Naive thymus-derived CD4-positive, alpha-beta T cell (primary cell): ENCODE results near the gene RBP5. TPM values are rescaled to one million over a fixed set of nuclear protein-coding genes. Genes with fewer than 3 reads are reported as not detected.

ENCODE experiments used
- ATAC-seq: fragments of 150-1000 bp; cut with Tn5 transposase; 2 replicates; pipeline ENCODE4 v1.10.0; 2021; ENCODE audit warnings: mild to moderate bottlenecking, moderate library complexity
- CTCF ChIA-PET: fragments of 350-600 bp; sonication (Branson Sonifier 250); formaldehyde crosslinking; loops from one replicate; lab custom pipeline; 2021; ENCODE audit warnings: antibody characterized with exemption; lab: Charles Lee
- POLR2A ChIA-PET: fragments of 350-600 bp; sonication (Branson Sonifier 250); formaldehyde crosslinking; loops from one replicate; lab custom pipeline; 2021; ENCODE audit warnings: antibody characterized with exemption, inconsistent platforms; lab: Charles Lee
- DNase-seq, 9 donors: peaks; one replicate each; pipeline versions ENCODE4 v3.0.0 to v3.0.0-alpha.2; 2020 to 2022; ENCODE audit warnings: mixed read lengths in 1 of 9
- H3K27ac ChIP-seq: one replicate; pipeline ENCODE4 v1.7.0; 2013; ENCODE audit warnings: mild to moderate bottlenecking, low read depth, low read length, moderate library complexity
- H3K27me3 ChIP-seq, 2 donors: one replicate each; pipeline ENCODE4 v1.7.0; 2013; ENCODE audit warnings: low read length in 2 of 2, mild to moderate bottlenecking in 2 of 2, moderate library complexity in 2 of 2; ENCODE audit not compliant: control insufficient read depth in 2 of 2, insufficient read depth in 2 of 2
- H3K36me3 ChIP-seq, 3 experiments: 1 replicate in 2 of 3; 2 replicates in 1 of 3; pipeline ENCODE4 v1.7.0; 2013; ENCODE audit warnings: low read length in 3 of 3, mild to moderate bottlenecking in 3 of 3, moderate library complexity in 1 of 3; ENCODE audit not compliant: insufficient read depth in 3 of 3, control insufficient read depth in 2 of 3
- H3K4me1 ChIP-seq, 2 donors: one replicate each; pipeline ENCODE4 v1.7.0; 2013; ENCODE audit warnings: low read length in 2 of 2, mild to moderate bottlenecking in 2 of 2, moderate library complexity in 1 of 2; ENCODE audit not compliant: control insufficient read depth in 2 of 2, insufficient read depth in 2 of 2
- H3K4me3 ChIP-seq: 2 replicates; pipeline ENCODE4 v1.7.0; 2013; ENCODE audit warnings: mild to moderate bottlenecking, low read length
- H3K9me3 ChIP-seq, 3 experiments: 1 replicate in 2 of 3; 2 replicates in 1 of 3; pipeline ENCODE4 v1.7.0; 2013; ENCODE audit warnings: low read length in 3 of 3; ENCODE audit not compliant: control insufficient read depth in 2 of 3
- H3K27ac Mint-ChIP-seq, 9 donors: one replicate each; pipeline ENCODE4 v1.8.0; 2020 to 2022; ENCODE audit warnings: mixed read lengths in 9 of 9, mild to moderate bottlenecking in 8 of 9, moderate library complexity in 5 of 9, inconsistent platforms in 2 of 9
- H3K27me3 Mint-ChIP-seq, 5 donors: one replicate each; pipeline ENCODE4 v1.8.0; 2021 to 2022; ENCODE audit warnings: mixed read lengths in 5 of 5, mild to moderate bottlenecking in 1 of 5
- H3K36me3 Mint-ChIP-seq, 5 donors: one replicate each; pipeline ENCODE4 v1.8.0; 2020 to 2022; ENCODE audit warnings: mixed read lengths in 5 of 5, mild to moderate bottlenecking in 3 of 5, inconsistent platforms in 1 of 5
- H3K4me1 Mint-ChIP-seq, 7 donors: one replicate each; pipeline ENCODE4 v1.8.0; 2020 to 2022; ENCODE audit warnings: mixed read lengths in 7 of 7, mild to moderate bottlenecking in 3 of 7, inconsistent platforms in 1 of 7
- H3K4me3 Mint-ChIP-seq, 10 donors: one replicate each; pipeline ENCODE4 v1.8.0; 2020 to 2022; ENCODE audit warnings: mild to moderate bottlenecking in 10 of 10, mixed read lengths in 10 of 10, moderate library complexity in 6 of 10, inconsistent platforms in 2 of 10
- H3K9me3 Mint-ChIP-seq, 11 donors: one replicate each; pipeline ENCODE4 v1.8.0; 2020 to 2022; ENCODE audit warnings: mixed read lengths in 11 of 11, mild to moderate bottlenecking in 4 of 11, inconsistent platforms in 1 of 11, moderate library complexity in 1 of 11
- intact Hi-C, 2 donors: fragments of 100-400 bp; cut with micrococcal nuclease; formaldehyde crosslinking; loops; one replicate each; pipeline ENCODE4 v1.15.1; 2023
- polyA plus RNA-seq, 2 donors: library from polyadenylated mRNA; unstranded; fragments of 300-500 nt; fragmentation: Illumina TruSeq; gene quantifications; one replicate each; pipeline ENCODE4 v1.2.3, GENCODE V29; 2021
- total RNA-seq, 6 experiments: library from RNA in 5 of 6; stranded (reverse) in 5 of 6; gene quantifications; 1 replicate in 5 of 6; 2 replicates in 1 of 6; pipeline ENCODE4 v1.2.3 and lab custom pipeline; 2021 to 2026

The RBP5 gene
- total and polyA plus RNA-seq, 7 experiments from 2014 or later = 0.46 to 1.4 (median 0.50) TPM; not detected in 4

DNA sequence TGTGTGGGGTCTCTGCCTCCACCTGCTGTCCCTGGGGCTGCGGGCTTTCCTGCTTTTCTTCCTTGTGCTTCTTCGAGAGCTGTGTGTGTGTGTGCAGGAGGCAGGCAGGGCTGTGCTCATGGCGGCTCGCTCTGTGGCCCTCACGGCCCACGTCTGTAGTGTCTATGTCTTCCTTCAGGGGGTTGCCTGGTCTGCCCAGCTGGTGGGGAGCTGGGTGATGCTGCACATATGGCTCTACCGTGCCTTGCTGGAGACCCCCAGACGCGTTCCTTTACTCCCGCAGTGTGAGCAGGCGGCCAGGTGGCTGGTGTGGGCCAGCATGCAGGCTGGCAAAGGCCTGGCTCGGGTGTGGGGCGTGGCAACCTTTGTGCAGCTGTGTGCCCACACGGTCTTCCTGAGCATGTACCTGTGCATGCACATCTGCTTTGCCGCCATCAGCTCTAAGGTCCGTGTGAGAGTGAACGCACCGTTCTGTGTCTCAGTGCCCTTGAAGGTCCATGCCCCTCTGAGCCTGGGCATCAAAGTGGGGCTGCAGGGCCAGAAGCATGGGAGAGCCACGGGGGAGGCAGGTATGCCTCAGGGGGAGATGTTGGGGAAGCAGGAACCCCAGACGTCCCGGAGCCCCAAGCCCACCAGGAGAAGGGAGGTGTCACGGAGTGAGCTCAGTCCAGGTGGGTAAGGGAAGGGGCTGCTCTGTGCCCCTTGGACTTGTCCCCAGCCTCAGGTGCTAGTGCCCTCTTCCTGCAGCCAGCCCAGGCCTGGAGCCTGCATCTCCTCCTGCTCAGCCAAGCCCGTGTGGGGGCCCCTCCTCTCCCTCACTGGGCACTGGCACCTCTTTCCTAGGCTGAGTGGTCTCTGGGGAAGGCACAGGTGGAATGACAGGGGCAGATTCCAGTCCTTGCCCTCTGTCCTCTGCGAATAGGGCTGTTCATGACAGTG, 27.8 kb upstream of the RBP5 start:
- no peak for DNase-seq
- intact Hi-C loops = no loop called here
- no peaks in the 10 kb centered on the region for H3K4me1 ChIP-seq
- H3K9me3 Mint-ChIP-seq = peaks cover 0 to 2% (median 0%) of the 10 kb centered on the region in 11 donors
- CTCF ChIA-PET = no interaction called here
- no peak for ATAC-seq
- no peaks in the 10 kb centered on the region for H3K27me3 Mint-ChIP-seq
- POLR2A ChIA-PET = no interaction called here
- H3K27me3 ChIP-seq = no peaks in the 10 kb centered on the region
- H3K9me3 ChIP-seq = no peaks in the 10 kb centered on the region
- no peak overlapping the region for H3K27ac ChIP-seq
- peaks cover 0 to 19% (median 6%) of the 10 kb centered on the region in 5 donors for H3K36me3 Mint-ChIP-seq
- H3K4me3 Mint-ChIP-seq = no peak overlapping the region
- H3K4me3 ChIP-seq = no peak overlapping the region
- H3K4me1 Mint-ChIP-seq = peaks cover 0 to 6% (median 0%) of the 10 kb centered on the region in 7 donors
- peaks cover 0 to 32% (median 0%) of the 10 kb centered on the region in 3 experiments for H3K36me3 ChIP-seq
- H3K27ac Mint-ChIP-seq = no peak overlapping the region

DNA sequence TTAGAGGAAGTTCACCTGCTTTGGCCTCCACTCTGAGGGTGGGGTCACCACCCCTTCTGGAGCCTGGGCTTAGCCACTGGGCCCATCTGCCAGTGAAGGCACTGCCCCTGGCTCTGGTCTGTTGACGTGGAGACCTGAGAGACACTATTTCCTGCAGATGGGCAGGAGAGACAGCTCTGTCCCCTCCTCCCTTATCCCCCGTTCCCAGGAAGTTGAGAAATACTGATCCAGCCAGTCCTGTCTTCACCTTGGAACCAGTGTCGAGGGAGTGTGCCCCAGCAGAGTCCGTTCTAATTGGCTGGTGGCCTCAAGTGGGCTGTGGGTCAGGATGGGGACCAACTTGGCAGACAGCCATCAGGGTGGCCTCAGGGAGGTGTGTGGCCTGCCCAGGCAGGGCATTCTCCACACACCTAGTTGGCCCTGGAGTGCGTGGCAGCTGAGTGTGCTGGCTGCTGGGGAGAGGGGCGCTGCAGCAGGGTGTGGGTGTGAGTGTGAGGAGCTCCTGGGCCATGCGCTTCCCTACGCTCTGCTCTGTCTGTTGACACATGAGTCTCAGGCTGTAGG, 26.9 kb upstream of the RBP5 start:
- ATAC-seq = no peak

DNA sequence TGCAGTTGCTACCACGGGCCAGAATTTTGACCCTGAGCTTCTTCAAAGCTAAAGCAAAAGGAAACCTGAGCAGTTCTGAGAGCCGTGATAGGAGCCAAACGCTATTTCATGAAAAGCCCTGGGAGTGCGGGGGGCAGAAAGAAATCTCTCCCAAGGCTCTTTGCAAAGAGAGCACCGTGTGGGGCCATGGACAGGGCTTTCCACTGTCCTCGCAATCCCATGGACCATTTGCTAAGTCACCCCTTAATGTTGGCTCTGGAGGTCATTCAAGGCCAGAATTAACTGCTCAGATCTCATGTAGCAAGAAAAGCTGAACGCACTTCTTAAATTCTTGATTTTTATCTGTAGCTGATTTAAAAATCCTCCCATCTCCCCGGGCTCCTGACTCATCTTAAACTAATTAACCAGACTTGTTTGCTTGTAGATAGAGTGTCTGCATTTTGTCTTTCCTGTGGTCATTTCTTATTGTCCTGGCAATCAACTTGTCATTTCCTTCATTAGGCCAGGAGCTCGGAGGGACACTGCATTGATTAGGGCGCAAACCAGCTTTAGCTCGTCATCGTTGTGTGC, 26.3 kb upstream of the RBP5 start:
- intact Hi-C loops = no loop called here
- no peaks in the 10 kb centered on the region for H3K27me3 Mint-ChIP-seq
- no peaks in the 10 kb centered on the region for H3K27me3 ChIP-seq
- ChIA-PET POLR2A (no interaction called here), CTCF (interaction anchor here (0.6 to 1.1 kb wide), 2 partner anchors 7 to 10 kb away, joined by 4 read pairs; no protein-coding TSS in a partner anchor)
- H3K4me1 Mint-ChIP-seq = peaks cover 0 to 4% (median 0%) of the 10 kb centered on the region in 7 donors
- peak overlapping the region in 1 of 9 donors; percentile 36 for H3K27ac Mint-ChIP-seq
- H3K9me3 Mint-ChIP-seq = peaks cover 0 to 2% (median 0%) of the 10 kb centered on the region in 11 donors
- ATAC-seq (no peak), DNase-seq (no peak)
- no peak overlapping the region for H3K27ac ChIP-seq
- no peak overlapping the region for H3K4me3 Mint-ChIP-seq
- H3K4me1 ChIP-seq = no peaks in the 10 kb centered on the region
- peaks cover 1 to 23% (median 9%) of the 10 kb centered on the region in 5 donors for H3K36me3 Mint-ChIP-seq
- H3K4me3 ChIP-seq = no peak overlapping the region
- peaks cover 0 to 47% (median 9%) of the 10 kb centered on the region in 3 experiments for H3K36me3 ChIP-seq
- no peaks in the 10 kb centered on the region for H3K9me3 ChIP-seq

More for the DNA sequence above, 26.9 kb upstream of the RBP5 start:
- H3K36me3 Mint-ChIP-seq = peaks cover 0 to 23% (median 9%) of the 10 kb centered on the region in 5 donors
- no peak for DNase-seq
- no peak overlapping the region for H3K4me3 ChIP-seq
- ChIA-PET POLR2A (no interaction called here), CTCF (interaction anchor here (0.6 kb wide), 1 partner anchor 8 kb away, joined by 4 read pairs; no protein-coding TSS in a partner anchor)
- H3K36me3 ChIP-seq = peaks cover 0 to 42% (median 8%) of the 10 kb centered on the region in 3 experiments
- H3K4me1 Mint-ChIP-seq = peaks cover 0 to 4% (median 0%) of the 10 kb centered on the region in 7 donors
- no peaks in the 10 kb centered on the region for H3K27me3 ChIP-seq
- no peak overlapping the region for H3K27ac ChIP-seq
- intact Hi-C loops = no loop called here
- H3K4me1 ChIP-seq = no peaks in the 10 kb centered on the region
- no peak overlapping the region for H3K4me3 Mint-ChIP-seq
- no peaks in the 10 kb centered on the region for H3K27me3 Mint-ChIP-seq
- H3K9me3 Mint-ChIP-seq = peaks cover 0 to 2% (median 0%) of the 10 kb centered on the region in 11 donors
- H3K27ac Mint-ChIP-seq = peak overlapping the region in 1 of 9 donors; percentile 62
- H3K9me3 ChIP-seq = no peaks in the 10 kb centered on the region

DNA sequence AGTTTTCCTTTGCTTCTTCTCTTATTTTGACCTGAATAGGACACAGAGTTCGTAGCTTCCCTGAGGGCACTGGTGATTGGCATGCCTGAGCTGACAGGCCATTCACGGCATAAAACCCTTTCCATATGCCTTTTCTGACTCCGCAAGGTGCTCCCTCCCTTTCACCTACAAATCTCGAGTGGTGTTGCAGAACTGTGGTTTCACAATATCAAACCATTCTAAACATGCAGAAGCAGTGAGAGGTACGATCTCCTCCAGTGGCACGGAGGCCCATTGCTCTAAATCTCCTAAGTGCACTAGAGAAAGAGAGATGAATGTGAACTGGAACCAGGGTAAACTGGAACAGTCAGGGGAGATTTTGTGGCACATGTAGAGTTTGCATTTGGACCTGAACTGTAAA, 25.4 kb upstream of the RBP5 start:
- no peaks in the 10 kb centered on the region for H3K27me3 Mint-ChIP-seq
- H3K36me3 ChIP-seq = peaks cover 0 to 57% (median 9%) of the 10 kb centered on the region in 3 experiments
- no peaks in the 10 kb centered on the region for H3K9me3 Mint-ChIP-seq
- no peaks in the 10 kb centered on the region for H3K4me1 ChIP-seq
- no peak overlapping the region for H3K4me3 Mint-ChIP-seq
- no peaks in the 10 kb centered on the region for H3K9me3 ChIP-seq
- H3K4me1 Mint-ChIP-seq = peaks cover 0 to 4% (median 0%) of the 10 kb centered on the region in 7 donors
- no peak overlapping the region for H3K27ac ChIP-seq
- ATAC-seq (no peak), DNase-seq (no peak)
- peaks cover 5 to 29% (median 11%) of the 10 kb centered on the region in 5 donors for H3K36me3 Mint-ChIP-seq
- intact Hi-C loops = no loop called here
- H3K27ac Mint-ChIP-seq = peak overlapping the region in 1 of 9 donors; percentile 5
- H3K27me3 ChIP-seq = no peaks in the 10 kb centered on the region
- POLR2A ChIA-PET = no interaction called here
- CTCF ChIA-PET = interaction anchor here (1.1 to 1.2 kb wide), 3 partner anchors 9 to 12 kb away, joined by 3 to 4 read pairs (median 4); no protein-coding TSS in a partner anchor
- H3K4me3 ChIP-seq = no peak overlapping the region

DNA sequence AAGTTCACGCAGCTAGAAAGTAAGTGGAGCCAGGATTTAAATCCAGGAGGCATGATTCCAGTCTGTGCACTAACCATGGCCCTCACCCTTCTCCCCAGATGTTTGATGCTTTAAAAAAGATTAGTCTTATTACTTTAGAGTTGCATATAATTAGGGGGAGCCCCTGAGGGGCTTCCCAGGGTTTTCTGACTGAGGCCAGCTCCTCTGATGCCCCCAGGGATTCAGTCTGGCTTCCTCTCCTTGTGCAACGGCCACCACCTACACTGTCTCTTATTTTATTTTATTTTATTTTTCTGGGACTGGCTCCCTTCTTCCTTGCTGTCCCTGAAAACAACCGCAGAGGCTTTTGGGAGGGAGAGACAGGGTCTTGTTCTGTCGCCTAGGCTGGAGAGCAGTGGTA, 24.1 kb upstream of the RBP5 start:
- no peak overlapping the region for H3K4me3 ChIP-seq
- DNase-seq (no peak), ATAC-seq (no peak)
- intact Hi-C loops = no loop called here
- Mint-ChIP-seq H3K9me3 (no peaks in the 10 kb centered on the region), H3K4me1 (peaks cover 0 to 7% (median 0%) of the 10 kb centered on the region in 7 donors), H3K27ac (no peak overlapping the region), H3K36me3 (peaks cover 5 to 38% (median 15%) of the 10 kb centered on the region in 5 donors), H3K27me3 (no peaks in the 10 kb centered on the region), H3K4me3 (no peak overlapping the region)
- H3K4me1 ChIP-seq = no peaks in the 10 kb centered on the region
- POLR2A ChIA-PET = interaction anchor here (0.5 to 0.6 kb wide), 2 partner anchors 11 to 54 kb away, joined by 3 read pairs; no protein-coding TSS in a partner anchor
- H3K36me3 ChIP-seq = peaks cover 0 to 63% (median 9%) of the 10 kb centered on the region in 3 experiments
- H3K9me3 ChIP-seq = no peaks in the 10 kb centered on the region
- H3K27me3 ChIP-seq = no peaks in the 10 kb centered on the region
- CTCF ChIA-PET = interaction anchor here (0.6 to 1.2 kb wide), 4 partner anchors 10 to 360 kb away, joined by 3 to 4 read pairs (median 3); no protein-coding TSS in a partner anchor
- H3K27ac ChIP-seq = no peak overlapping the region

DNA sequence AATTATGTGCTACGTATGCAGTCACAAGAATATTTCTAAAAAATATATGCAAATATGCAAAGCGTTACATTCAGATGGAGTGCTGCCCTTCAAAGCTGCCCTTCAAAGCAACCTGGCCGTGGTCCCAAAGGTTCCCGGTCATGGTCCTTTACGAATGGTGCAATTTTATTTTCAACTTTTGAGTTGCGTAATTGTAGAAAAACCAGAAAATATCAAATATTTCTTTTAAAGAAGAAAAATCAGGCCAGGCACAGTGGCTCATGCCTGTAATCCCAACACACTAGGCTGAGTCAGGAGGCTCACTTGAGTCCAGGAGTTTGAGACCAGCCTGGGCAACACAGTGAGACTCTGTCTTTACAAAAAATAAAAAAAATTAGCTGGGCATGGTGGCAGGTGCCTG, 22.8 kb upstream of the RBP5 start:
- no peak overlapping the region for H3K27ac Mint-ChIP-seq
- CTCF ChIA-PET = no interaction called here
- peaks cover 0 to 7% (median 0%) of the 10 kb centered on the region in 7 donors for H3K4me1 Mint-ChIP-seq
- no peaks in the 10 kb centered on the region for H3K9me3 Mint-ChIP-seq
- H3K4me1 ChIP-seq = no peaks in the 10 kb centered on the region
- no peak overlapping the region for H3K4me3 ChIP-seq
- no peaks in the 10 kb centered on the region for H3K27me3 ChIP-seq
- H3K36me3 Mint-ChIP-seq = peaks cover 9 to 42% (median 17%) of the 10 kb centered on the region in 5 donors
- H3K4me3 Mint-ChIP-seq = no peak overlapping the region
- H3K36me3 ChIP-seq = peaks cover 0 to 50% (median 14%) of the 10 kb centered on the region in 3 experiments
- no peak overlapping the region for H3K27ac ChIP-seq
- no peaks in the 10 kb centered on the region for H3K27me3 Mint-ChIP-seq
- DNase-seq = no peak
- intact Hi-C loops = no loop called here
- no peaks in the 10 kb centered on the region for H3K9me3 ChIP-seq
- POLR2A ChIA-PET = no interaction called here
- no peak for ATAC-seq
